HG03097 (cell line): Measurements from ENCODE around the gene SIMC1.
A peak's percentile ranks its signal among the peaks of the same experiment; 100 is the strongest.
"Not testable (repeated sequence)": the region's sequence is repeated elsewhere in the genome, so short reads cannot be mapped to it uniquely, and the experiment has no call there.

ENCODE experiments used
- ATAC-seq: cut with Tn5 transposase; IDR thresholded peaks from one replicate; pipeline ENCODE4 v1.9.1; 2021; ENCODE audit not compliant: unreplicated experiment, low FRiP score

The SIMC1 gene

GRCh38 chr5:176214466-176215021, 23.7 kb upstream of the SIMC1 start:
- ATAC-seq = not testable (repeated sequence)

GRCh38 chr5:176216393-176216916, 21.8 kb upstream of the SIMC1 start:
- ATAC-seq = not testable (repeated sequence)

GRCh38 chr5:176217188-176217729, 21.0 kb upstream of the SIMC1 start:
- ATAC-seq = not testable (repeated sequence)

GRCh38 chr5:176217764-176218163, 20.5 kb upstream of the SIMC1 start:
- not testable (repeated sequence) for ATAC-seq

- ATAC-seq = not testable (repeated sequence)
Measured at GRCh38 chr5:176222006-176222405, 16.2 kb upstream of the SIMC1 start.

- not testable (repeated sequence) for ATAC-seq
Measured at GRCh38 chr5:176228358-176228757, 9.9 kb upstream of the SIMC1 start.

GRCh38 chr5:176233253-176233652, 5.0 kb upstream of the SIMC1 start:
- not testable (repeated sequence) for ATAC-seq

GRCh38 chr5:176235155-176235554, 3.1 kb upstream of the SIMC1 start:
- not testable (repeated sequence) for ATAC-seq

GRCh38 chr5:176238645-176239283, 540 bp downstream of the SIMC1 start:
- ATAC-seq = peak; percentile 37

GRCh38 chr5:176239304-176239703, 1.1 kb downstream of the SIMC1 start:
- not testable (repeated sequence) for ATAC-seq

GRCh38 chr5:176244318-176244717, 6.1 kb downstream of the SIMC1 start:
- ATAC-seq = not testable (repeated sequence)

- ATAC-seq = not testable (repeated sequence)
Measured at GRCh38 chr5:176245074-176245473, 6.8 kb downstream of the SIMC1 start.

- not testable (repeated sequence) for ATAC-seq
Measured at GRCh38 chr5:176245489-176245888, 7.3 kb downstream of the SIMC1 start.

- not testable (repeated sequence) for ATAC-seq
Measured at GRCh38 chr5:176250691-176251090, 12.5 kb downstream of the SIMC1 start.

GRCh38 chr5:176252171-176252570, 13.9 kb downstream of the SIMC1 start:
- not testable (repeated sequence) for ATAC-seq

GRCh38 chr5:176253370-176254065, 15.3 kb downstream of the SIMC1 start:
- ATAC-seq = not testable (repeated sequence)

- not testable (repeated sequence) for ATAC-seq
Measured at GRCh38 chr5:176254066-176254393, 15.8 kb downstream of the SIMC1 start.

- ATAC-seq = not testable (repeated sequence)
Measured at GRCh38 chr5:176257871-176258505, 19.8 kb downstream of the SIMC1 start.

GRCh38 chr5:176260682-176261081, 22.5 kb downstream of the SIMC1 start:
- not testable (repeated sequence) for ATAC-seq

- ATAC-seq = not testable (repeated sequence)
Measured at GRCh38 chr5:176266448-176266847, 28.2 kb downstream of the SIMC1 start.

GRCh38 chr5:176289018-176289417, 50.8 kb downstream of the SIMC1 start:
- ATAC-seq = not testable (repeated sequence)
